Upper lobe of right lung (tissue), 1 donor: ENCODE results near the gene PIH1D1. TPM values are rescaled to one million over a fixed set of nuclear protein-coding genes. Genes with fewer than 3 reads are reported as not detected.

Experiments used
- ATAC-seq: fragments of 200-7000 bp; cut with Tn5 transposase; one replicate; pipeline ENCODE4 v1.9.1; 2020; ENCODE audit warnings: mild to moderate bottlenecking, moderate library complexity
- DNase-seq: peaks from one replicate; pipeline ENCODE4 v3.0.0-alpha.2; 2020
- H3K27ac ChIP-seq: fragments of 200-600 bp; one replicate; pipeline ENCODE4 v1.8.0; 2022
- H3K27me3 ChIP-seq: fragments of 200-600 bp; one replicate; pipeline ENCODE4 v1.8.0; 2022; ENCODE audit warnings: mild to moderate bottlenecking
- H3K36me3 ChIP-seq: fragments of 200-600 bp; one replicate; pipeline ENCODE4 v1.8.0; 2022
- H3K4me1 ChIP-seq: fragments of 200-600 bp; one replicate; pipeline ENCODE4 v1.8.0; 2022
- H3K4me3 ChIP-seq: fragments of 200-600 bp; one replicate; pipeline ENCODE4 v1.8.0; 2022; ENCODE audit warnings: mild to moderate bottlenecking
- H3K9me3 ChIP-seq: fragments of 200-600 bp; one replicate; pipeline ENCODE4 v1.8.0; 2022
- intact Hi-C: fragments of 100-400 bp; cut with DNase I; formaldehyde crosslinking; loops from one replicate; pipeline ENCODE4 v1.11.0; 2022
- total RNA-seq: library from RNA; stranded (reverse); fragmentation: NEBNext Ultra II Directional; extraction: Animal tissue kit (Norgen Biotek cat#: 25700); gene quantifications from one replicate; pipeline ENCODE4 v1.2.1, GENCODE V29; 2021
- TF ChIP-seq, protein P1 (sequence below): fragments of 200-600 bp; IDR thresholded peaks from one replicate; pipeline ENCODE4 v1.8.0; 2022; ENCODE audit warnings: antibody characterized with exemption
- donor health status: DM: no; HTN: yes; CAD: no; lungs with severe emphysema.

Gene PIH1D1
- total RNA-seq, 1 donor from 2014 or later: 64.2 TPM

DNA sequence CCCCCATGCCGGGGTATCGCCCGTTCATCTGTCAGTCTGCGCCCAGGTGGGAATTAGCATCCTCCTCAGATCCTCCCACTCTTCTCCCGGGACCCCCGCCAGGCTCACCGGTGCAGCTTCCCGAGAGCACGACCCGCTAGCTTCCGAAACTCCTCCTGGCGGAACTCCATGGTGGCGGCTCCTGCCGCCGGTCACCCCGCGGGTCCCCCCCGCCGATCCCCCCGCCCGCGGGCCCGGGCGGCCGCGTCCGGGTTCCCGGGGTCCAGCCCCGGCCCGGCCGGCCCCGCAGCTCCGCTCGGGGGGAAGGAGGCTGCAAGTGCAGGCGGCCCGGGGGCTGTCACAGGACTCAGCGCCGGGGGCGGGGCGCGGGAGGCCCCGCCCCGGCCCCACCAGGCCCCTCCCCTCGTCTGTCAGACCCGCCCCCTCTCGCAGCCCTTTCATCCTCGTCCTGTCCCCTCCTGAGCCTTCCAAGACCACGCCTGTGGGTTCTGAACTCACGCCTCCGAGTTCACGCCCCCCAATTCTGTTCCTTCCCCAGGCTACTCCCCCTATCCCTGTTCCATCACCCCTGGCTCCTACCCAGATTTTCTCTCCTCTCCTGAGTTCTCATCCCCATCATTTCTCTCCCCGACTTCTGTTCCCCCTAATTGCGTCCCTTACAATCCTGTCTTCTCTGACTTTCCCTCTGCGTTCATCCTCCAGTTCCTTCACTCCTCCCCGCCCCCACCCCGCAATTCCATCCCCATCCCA lies 10.2 kb downstream of the PIH1D1 start, which contains the start of gene SLC17A7:
Gene SLC17A7, minus strand, starts transcription at position 318 of the 750 bp plus-strand sequence. Its CDS starts 148 bp downstream, at position 170.
- H3K27ac ChIP-seq: no peak within 1 kb of the TSS
- DNase-seq: no peak
- intact Hi-C loops: loop anchor here (5.0 to 10.0 kb wide), 2 partner anchors 49 to 217 kb away; no protein-coding TSS in a partner anchor
- peaks cover 50% of the 10 kb centered on the region for H3K27me3 ChIP-seq
- no peaks in the 10 kb centered on the region for H3K9me3 ChIP-seq
- ATAC-seq: no peak
- TF ChIP-seq, protein P1, sequence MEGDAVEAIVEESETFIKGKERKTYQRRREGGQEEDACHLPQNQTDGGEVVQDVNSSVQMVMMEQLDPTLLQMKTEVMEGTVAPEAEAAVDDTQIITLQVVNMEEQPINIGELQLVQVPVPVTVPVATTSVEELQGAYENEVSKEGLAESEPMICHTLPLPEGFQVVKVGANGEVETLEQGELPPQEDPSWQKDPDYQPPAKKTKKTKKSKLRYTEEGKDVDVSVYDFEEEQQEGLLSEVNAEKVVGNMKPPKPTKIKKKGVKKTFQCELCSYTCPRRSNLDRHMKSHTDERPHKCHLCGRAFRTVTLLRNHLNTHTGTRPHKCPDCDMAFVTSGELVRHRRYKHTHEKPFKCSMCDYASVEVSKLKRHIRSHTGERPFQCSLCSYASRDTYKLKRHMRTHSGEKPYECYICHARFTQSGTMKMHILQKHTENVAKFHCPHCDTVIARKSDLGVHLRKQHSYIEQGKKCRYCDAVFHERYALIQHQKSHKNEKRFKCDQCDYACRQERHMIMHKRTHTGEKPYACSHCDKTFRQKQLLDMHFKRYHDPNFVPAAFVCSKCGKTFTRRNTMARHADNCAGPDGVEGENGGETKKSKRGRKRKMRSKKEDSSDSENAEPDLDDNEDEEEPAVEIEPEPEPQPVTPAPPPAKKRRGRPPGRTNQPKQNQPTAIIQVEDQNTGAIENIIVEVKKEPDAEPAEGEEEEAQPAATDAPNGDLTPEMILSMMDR: no peak
- H3K36me3 ChIP-seq: no peaks in the 10 kb centered on the region
- peak within 1 kb of the TSS; percentile 8 for H3K4me3 ChIP-seq
- H3K4me1 ChIP-seq: peaks cover 4% of the 10 kb centered on the region

DNA sequence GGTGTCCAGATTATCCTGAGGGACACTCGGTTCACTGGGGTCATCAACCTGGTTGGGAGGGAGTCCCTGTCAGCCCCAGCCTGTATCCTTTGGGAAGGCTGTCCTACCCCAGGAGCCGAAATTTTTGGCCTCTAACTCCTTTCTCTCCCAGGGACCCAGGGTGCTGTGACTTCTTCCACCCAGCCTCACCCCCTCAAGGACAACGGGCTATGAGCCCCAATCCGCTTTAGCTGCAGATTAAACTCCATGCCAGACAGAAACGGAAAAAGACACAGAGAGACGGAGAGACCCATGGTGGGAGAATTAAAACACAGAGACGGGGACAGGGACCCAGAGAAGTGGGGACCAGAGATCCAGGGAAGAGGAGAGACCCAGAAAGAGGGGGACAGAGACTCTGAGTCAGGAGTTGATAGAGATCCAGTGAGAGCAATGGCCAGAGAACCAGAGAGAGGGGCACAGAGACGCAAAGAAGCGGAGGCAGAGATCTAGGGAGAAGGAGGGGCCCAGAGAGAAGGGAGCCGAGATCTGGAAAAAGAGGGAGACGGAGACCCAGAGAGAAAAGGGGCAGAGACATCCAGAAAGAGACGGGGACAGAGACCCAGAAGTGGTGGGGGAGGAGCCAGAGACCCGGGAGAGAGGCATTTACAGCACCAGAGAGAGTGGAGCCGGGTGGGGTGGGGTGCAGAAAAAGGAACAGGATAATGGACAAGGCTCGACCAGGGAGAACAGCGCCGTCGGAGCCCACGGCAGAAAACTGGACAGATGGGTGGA lies 11.0 kb downstream of the PIH1D1 start:
- DNase-seq (no peak), ATAC-seq (no peak)
- no peak overlapping the region for H3K4me3 ChIP-seq
- H3K27me3 ChIP-seq: peaks cover 57% of the 10 kb centered on the region
- H3K9me3 ChIP-seq: no peaks in the 10 kb centered on the region
- intact Hi-C loops: loop anchor here (5.0 to 10.0 kb wide), 2 partner anchors 48 to 216 kb away; no protein-coding TSS in a partner anchor
- TF ChIP-seq, protein P1: no peak
- peaks cover 4% of the 10 kb centered on the region for H3K4me1 ChIP-seq
- no peaks in the 10 kb centered on the region for H3K36me3 ChIP-seq
- H3K27ac ChIP-seq: no peak overlapping the region

DNA sequence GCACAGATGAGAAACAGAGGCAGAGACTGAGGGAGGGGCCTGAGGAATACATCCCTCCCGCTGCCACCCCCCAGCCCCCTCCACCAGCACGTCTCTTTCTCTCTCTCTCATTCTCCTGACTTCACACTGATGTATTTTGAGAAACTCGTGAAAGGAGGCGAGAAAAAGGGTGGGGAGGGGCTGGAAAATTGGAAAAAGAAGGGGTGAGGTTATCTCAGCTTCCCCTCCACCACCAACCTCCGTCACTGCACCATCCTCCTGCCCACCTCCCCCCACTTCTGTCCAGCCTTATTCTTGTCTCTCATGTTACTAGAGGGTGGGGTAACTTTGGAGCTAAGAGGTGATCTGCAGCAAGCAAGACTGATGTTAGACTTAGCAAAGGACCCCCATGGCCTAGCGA lies 11.8 kb downstream of the PIH1D1 start:
- Histone ChIP-seq H3K4me1 (peaks cover 4% of the 10 kb centered on the region), H3K27ac (no peak overlapping the region), H3K27me3 (peaks cover 65% of the 10 kb centered on the region), H3K9me3 (no peaks in the 10 kb centered on the region), H3K36me3 (no peaks in the 10 kb centered on the region), H3K4me3 (no peak overlapping the region)
- intact Hi-C loops: loop anchor here (5.0 to 10.0 kb wide), 2 partner anchors 48 to 215 kb away; no protein-coding TSS in a partner anchor
- TF ChIP-seq, protein P1: no peak
- DNase-seq (no peak), ATAC-seq (no peak)

DNA sequence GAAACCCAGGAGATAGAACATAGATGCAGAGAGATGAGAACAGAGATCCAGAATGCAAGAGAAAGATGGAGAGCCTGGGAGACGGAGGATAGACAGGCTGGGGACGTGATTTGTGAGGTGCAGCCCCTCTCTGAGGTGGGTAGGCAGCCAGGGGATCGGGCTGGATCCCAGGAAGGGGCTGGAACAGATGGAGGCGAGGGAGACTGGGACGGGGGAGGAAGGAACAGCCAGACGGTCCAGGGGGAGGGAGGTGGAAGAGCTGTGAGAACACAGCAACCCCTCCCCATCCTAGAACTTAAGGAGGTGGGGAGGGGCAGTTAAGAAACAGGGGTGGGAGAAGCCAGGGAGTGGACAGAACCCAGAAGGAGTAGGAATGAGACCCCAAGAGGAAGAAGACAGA lies 13.4 kb downstream of the PIH1D1 start:
- Histone ChIP-seq H3K4me3 (no peak overlapping the region), H3K4me1 (no peaks in the 10 kb centered on the region), H3K9me3 (no peaks in the 10 kb centered on the region), H3K27ac (no peak overlapping the region), H3K27me3 (peaks cover 78% of the 10 kb centered on the region), H3K36me3 (no peaks in the 10 kb centered on the region)
- intact Hi-C loops: no loop called here
- DNase-seq (no peak), ATAC-seq (no peak)
- TF ChIP-seq, protein P1: no peak

DNA sequence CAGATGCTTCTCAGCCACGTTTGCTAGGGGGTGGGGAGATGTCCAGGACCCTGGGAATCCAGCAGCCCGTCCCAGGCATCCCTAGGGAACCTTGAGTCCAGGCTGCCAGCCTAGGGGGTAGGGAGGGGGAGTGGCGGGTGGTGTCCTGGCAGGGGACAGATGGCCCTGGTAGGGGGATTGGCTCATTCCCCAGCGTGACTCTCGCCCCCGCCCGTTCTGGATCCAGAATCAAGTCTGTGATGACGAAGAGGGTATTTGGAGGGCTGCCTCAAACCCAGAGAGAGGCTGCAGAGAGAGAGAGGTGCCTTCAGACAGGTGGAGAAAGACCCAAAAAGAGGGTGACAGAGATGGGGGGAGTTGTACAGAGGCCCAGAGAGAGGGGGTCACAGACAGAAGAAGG lies 14.4 kb downstream of the PIH1D1 start:
- DNase-seq (no peak), ATAC-seq (no peak)
- Histone ChIP-seq H3K27ac (no peak overlapping the region), H3K9me3 (no peaks in the 10 kb centered on the region), H3K27me3 (peaks cover 88% of the 10 kb centered on the region), H3K36me3 (no peaks in the 10 kb centered on the region), H3K4me1 (no peaks in the 10 kb centered on the region), H3K4me3 (no peak overlapping the region)
- TF ChIP-seq, protein P1: no peak
- intact Hi-C loops: no loop called here
